ENCODE results near the gene KIAA2012. TPM values are rescaled to one million over a fixed set of nuclear protein-coding genes. Genes with fewer than 3 reads are reported as not detected.

KIAA2012 gene
- total and polyA plus RNA-seq, 2 of the 4 experiments (the other 2 are of a cell fraction): under 0.01 to 0.09 TPM

GRCh38 chr2:202201220-202202160 is 128.4 kb downstream of the KIAA2012 start:
- H3K4ac ChIP-seq (ENCODE audit: low read depth, low read length): no peak overlapping the region
- no peaks in the 10 kb centered on the region for H3K9me1 ChIP-seq (ENCODE audit: insufficient read depth, low read length)
- H4K8ac ChIP-seq (ENCODE audit: low read depth in 2 of 2, low read length in 2 of 2): no peak overlapping the region
- H2BK5ac ChIP-seq (ENCODE audit: low read depth, low read length, poor library complexity, severe bottlenecking): no peak overlapping the region
- H3K23ac ChIP-seq (ENCODE audit: low read depth, low read length): no peak overlapping the region
- H2BK20ac ChIP-seq (ENCODE audit: low read depth, low read length): no peak overlapping the region
- no peak overlapping the region for H3K56ac ChIP-seq (ENCODE audit: extremely low read depth, insufficient read depth, low read length)
- ChIA-PET CTCF (no interaction called here), POLR2A (ENCODE audit: unreplicated experiment) (no interaction called here)
- no peak for ATAC-seq (ENCODE audit: low read depth)
- intact Hi-C loops (cut with micrococcal nuclease): no loop called here
- no peak overlapping the region for H3K9ac ChIP-seq (ENCODE audit: low read depth, low read length)
- H2BK15ac ChIP-seq (ENCODE audit: low read depth, low read length): no peak overlapping the region
- no peaks in the 10 kb centered on the region for H3K4me1 ChIP-seq (ENCODE audit: control insufficient read depth, insufficient read depth, low read length)
- H2AK9ac ChIP-seq (replicated peaks; ENCODE audit: low read depth, low read length, poor library complexity): no peak overlapping the region
- H2AK5ac ChIP-seq (ENCODE audit: low read depth, low read length): no peak overlapping the region
- no peak overlapping the region for H4K91ac ChIP-seq (ENCODE audit: insufficient read depth, low read depth, low read length)
- WGBS, 2 experiments (ENCODE audit: extremely low coverage in 2 of 2, insufficient read length in 1 of 2): 96% methylated on average over 8 of the region's 21 CpGs; no CpG with 5 or more reads in 1 of the 2 experiments
- H2AFZ ChIP-seq (replicated peaks; ENCODE audit: low read length, poor library complexity): peak overlapping the region; percentile 24
- H3K27me3 ChIP-seq (ENCODE audit: control insufficient read depth, insufficient read depth, low read length): no peaks in the 10 kb centered on the region
- TF ChIP-seq RCOR1 (IDR thresholded peaks at IDR 0.05; ENCODE audit: insufficient replicate concordance, low read length): no peak
- TF ChIP-seq MAZ (IDR thresholded peaks at IDR 0.05; ENCODE audit: borderline replicate concordance, low read depth, low read length): no peak
- no peak for TF ChIP-seq BHLHE40 (IDR thresholded peaks at IDR 0.05; ENCODE audit: low read depth, low read length)
- no peak for TF ChIP-seq FOS (IDR thresholded peaks at IDR 0.05; ENCODE audit: low read depth, low read length)
- TF ChIP-seq POLR2A (IDR thresholded peaks at IDR 0.05; ENCODE audit: low read depth, low read length): no peak
- no peak for TF ChIP-seq USF2 (IDR thresholded peaks at IDR 0.05; ENCODE audit: low read depth, low read length)
- no peak for TF ChIP-seq CEBPB (IDR thresholded peaks at IDR 0.05; ENCODE audit: low read depth, low read length)
- no peak for TF ChIP-seq SMC3 (IDR thresholded peaks at IDR 0.05; ENCODE audit: low read depth, low read length)
- TF ChIP-seq, protein P1, sequence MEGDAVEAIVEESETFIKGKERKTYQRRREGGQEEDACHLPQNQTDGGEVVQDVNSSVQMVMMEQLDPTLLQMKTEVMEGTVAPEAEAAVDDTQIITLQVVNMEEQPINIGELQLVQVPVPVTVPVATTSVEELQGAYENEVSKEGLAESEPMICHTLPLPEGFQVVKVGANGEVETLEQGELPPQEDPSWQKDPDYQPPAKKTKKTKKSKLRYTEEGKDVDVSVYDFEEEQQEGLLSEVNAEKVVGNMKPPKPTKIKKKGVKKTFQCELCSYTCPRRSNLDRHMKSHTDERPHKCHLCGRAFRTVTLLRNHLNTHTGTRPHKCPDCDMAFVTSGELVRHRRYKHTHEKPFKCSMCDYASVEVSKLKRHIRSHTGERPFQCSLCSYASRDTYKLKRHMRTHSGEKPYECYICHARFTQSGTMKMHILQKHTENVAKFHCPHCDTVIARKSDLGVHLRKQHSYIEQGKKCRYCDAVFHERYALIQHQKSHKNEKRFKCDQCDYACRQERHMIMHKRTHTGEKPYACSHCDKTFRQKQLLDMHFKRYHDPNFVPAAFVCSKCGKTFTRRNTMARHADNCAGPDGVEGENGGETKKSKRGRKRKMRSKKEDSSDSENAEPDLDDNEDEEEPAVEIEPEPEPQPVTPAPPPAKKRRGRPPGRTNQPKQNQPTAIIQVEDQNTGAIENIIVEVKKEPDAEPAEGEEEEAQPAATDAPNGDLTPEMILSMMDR (conservative IDR thresholded peaks at IDR 0.05; ENCODE audit: low read depth, low read length): no peak
- no peak for TF ChIP-seq ELK1 (IDR thresholded peaks at IDR 0.05; ENCODE audit: borderline replicate concordance, low read depth, low read length)
- no peak for TF ChIP-seq MXI1 (IDR thresholded peaks at IDR 0.05; ENCODE audit: borderline replicate concordance, low read depth, low read length)
- TF ChIP-seq NFE2L2 (IDR thresholded peaks at IDR 0.05; ENCODE audit: low read depth, low read length): no peak
- no peak for TF ChIP-seq RFX5 (IDR thresholded peaks at IDR 0.05; ENCODE audit: low read depth, low read length)
- no peak for TF ChIP-seq RAD21 (IDR thresholded peaks at IDR 0.05; ENCODE audit: low read length)
- no peak for TF ChIP-seq CHD1 (IDR thresholded peaks at IDR 0.05; ENCODE audit: low read depth, low read length)
- no peak overlapping the region for H2BK120ac ChIP-seq (ENCODE audit: low read depth, low read length)
- BruUV-seq (replicated peaks): no TSS peak
- no peak overlapping the region for H3K4me3 ChIP-seq (ENCODE audit: insufficient read depth, low read depth, low read length)
- H4K20me1 ChIP-seq (ENCODE audit: insufficient read depth, low read length): no peaks in the 10 kb centered on the region
- no peak overlapping the region for H3K4me2 ChIP-seq (ENCODE audit: low read depth, low read length)
- peaks cover 0 to 2% of the 10 kb centered on the region in 2 experiments; a peak in 2 of 4 replicates for H3K79me1 ChIP-seq (ENCODE audit: low read depth in 1 of 2, low read length in 2 of 2)
- dilution Hi-C loops (cut with HindIII; ENCODE audit: low sequenced_read_pairs, unreplicated experiment): no loop called here
- H3K18ac ChIP-seq (ENCODE audit: low read depth, low read length): no peak overlapping the region
- no peaks in the 10 kb centered on the region for H3K9me3 ChIP-seq (ENCODE audit: control insufficient read depth, insufficient read depth, low read length)
- in situ Hi-C loops (cut with MboI; ENCODE audit: low sequenced_read_pairs): no loop called here
- no peak overlapping the region for H4K5ac ChIP-seq (ENCODE audit: low read depth, low read length)
- H3K27ac ChIP-seq (ENCODE audit: insufficient read depth, low read length): no peak overlapping the region
- no peak overlapping the region for H3K14ac ChIP-seq (replicated peaks; ENCODE audit: low read depth, low read length)
- peaks cover 12% of the 10 kb centered on the region for H3K36me3 ChIP-seq (ENCODE audit: control insufficient read depth, insufficient read depth, low read length)
- DNase-seq: no peak

All from IMR-90 (cell line).